Endothelial cell of umbilical vein (primary cell): ENCODE results near the gene ADAMTS19. TPM values are rescaled to one million over a fixed set of nuclear protein-coding genes. Genes with fewer than 3 reads are reported as not detected.

ENCODE experiments used
- BruUV-seq: library from RNA; stranded (reverse); fragments of 400-500 nt; replicated peaks from 2 replicates; lab custom pipeline; 2021; lab: Mats Ljungman, UMichigan
- CTCF ChIA-PET: fragments of 300-600, 350-600 bp; sonication (Branson Sonifier 250); formaldehyde crosslinking; loops from one replicate; lab custom pipeline; 2021; ENCODE audit warnings: antibody characterized with exemption, inconsistent platforms; lab: Charles Lee
- POLR2A ChIA-PET: fragments of 300-600, 350-600 bp; sonication (Branson Sonifier 250); formaldehyde crosslinking; loops from one replicate; lab custom pipeline; 2021; ENCODE audit warnings: antibody characterized with exemption, inconsistent platforms; lab: Charles Lee
- DNase-seq: peaks from one replicate; pipeline ENCODE4 v3.0.0-alpha.2; 2011; ENCODE audit warnings: low read depth, low spot score
- FAIRE-seq: peaks from 2 replicates; lab custom pipeline; 2011; peaks lifted over from hg19 to GRCh38; lab: Jason Lieb, UNC
- H2AFZ ChIP-seq: 2 replicates; pipeline ENCODE4 v1.6.0; 2012; ENCODE audit warnings: low read depth, low read length, control low read depth, inconsistent platforms
- H3K27ac ChIP-seq: 2 replicates; pipeline ENCODE4 v1.5.1; 2011; ENCODE audit warnings: low read depth, mild to moderate bottlenecking, control low read depth, low read length, moderate library complexity; ENCODE audit not compliant: insufficient read depth
- H3K27me3 ChIP-seq, 2 experiments: 2 replicates each; pipeline versions ENCODE4 v1.6.0 to v1.6.1; 2011; ENCODE audit warnings: low read length in 2 of 2, mixed read lengths in 1 of 2; ENCODE audit not compliant: control insufficient read depth in 2 of 2, insufficient read depth in 2 of 2
- H3K36me3 ChIP-seq, 2 experiments: 2 replicates in 1 of 2; 3 replicates in 1 of 2; pipeline ENCODE4 v1.5.1; 2011; ENCODE audit warnings: low read length in 2 of 2, mild to moderate bottlenecking in 1 of 2, moderate library complexity in 1 of 2; ENCODE audit not compliant: control insufficient read depth in 2 of 2, insufficient read depth in 2 of 2; ENCODE audit errors: extremely low read depth in 1 of 2
- H3K4me1 ChIP-seq: 3 replicates; pipeline ENCODE4 v1.5.1; 2011; ENCODE audit warnings: mild to moderate bottlenecking, low read length; ENCODE audit not compliant: control insufficient read depth, insufficient read depth; ENCODE audit errors: extremely low read depth
- H3K4me2 ChIP-seq: 2 replicates; pipeline ENCODE4 v1.6.1; 2011; ENCODE audit warnings: low read length, control low read depth, mixed read lengths; ENCODE audit not compliant: insufficient read depth
- H3K4me3 ChIP-seq, 3 experiments: fragments of 200-600 bp in 1 of 3; sonication (generic), shearing (Covaris generic) in 1 of 3; replicated peaks in 1 of 3; 2 replicates each; pipeline ENCODE4 v1.5.1; 2011 to 2016; ENCODE audit warnings: control low read depth in 3 of 3, low read length in 3 of 3, mild to moderate bottlenecking in 2 of 3, inconsistent platforms in 1 of 3, low read depth in 1 of 3, moderate library complexity in 1 of 3; ENCODE audit not compliant: insufficient read depth in 1 of 3
- H3K79me2 ChIP-seq: 2 replicates; pipeline ENCODE4 v1.6.0; 2012; ENCODE audit warnings: low read length, inconsistent platforms; ENCODE audit not compliant: control insufficient read depth, insufficient read depth
- H3K9ac ChIP-seq: replicated peaks from 2 replicates; pipeline ENCODE3; 2011; ENCODE audit warnings: low read length, control low read depth; ENCODE audit not compliant: insufficient read depth; ENCODE audit errors: extremely low read depth
- H3K9me1 ChIP-seq: replicated peaks from 3 replicates; pipeline ENCODE4 v1.6.0; 2011; ENCODE audit warnings: mild to moderate bottlenecking, low read length; ENCODE audit not compliant: control insufficient read depth, insufficient read depth; ENCODE audit errors: extremely low read depth
- H3K9me3 ChIP-seq: replicated peaks from 2 replicates; pipeline ENCODE4 v1.5.1; 2012; ENCODE audit warnings: low read length, inconsistent platforms; ENCODE audit not compliant: control insufficient read depth, insufficient read depth
- H4K20me1 ChIP-seq: replicated peaks from 2 replicates; pipeline ENCODE3; 2011; ENCODE audit warnings: mild to moderate bottlenecking, low read length; ENCODE audit not compliant: control insufficient read depth, insufficient read depth; ENCODE audit errors: extremely low read depth
- EZH2 ChIP-seq: IDR thresholded peaks from 2 replicates; pipeline ENCODE4 v1.6.1; 2012; ENCODE audit warnings: borderline replicate concordance, low read depth, mild to moderate bottlenecking, moderate library complexity, low read length, inconsistent platforms; ENCODE audit not compliant: severe bottlenecking
- FOS ChIP-seq: IDR thresholded peaks from 2 replicates; pipeline ENCODE4 v1.6.1; 2011; ENCODE audit warnings: mild to moderate bottlenecking, low read length, moderate library complexity, borderline replicate concordance; ENCODE audit not compliant: insufficient read depth
- GATA2 ChIP-seq: IDR thresholded peaks from 2 replicates; pipeline ENCODE4 v1.7.0; 2011; ENCODE audit warnings: low read depth, mild to moderate bottlenecking, moderate library complexity, mixed read lengths, low read length; ENCODE audit not compliant: insufficient read length, insufficient read depth
- JUN ChIP-seq: IDR thresholded peaks from 2 replicates; pipeline ENCODE4 v1.6.1; 2011; ENCODE audit warnings: borderline replicate concordance, low read depth; ENCODE audit not compliant: insufficient read length, insufficient read depth
- MAX ChIP-seq: IDR thresholded peaks from 2 replicates; pipeline ENCODE4 v1.6.1; 2011; ENCODE audit not compliant: insufficient read depth, insufficient read length
- POLR2A ChIP-seq: IDR thresholded peaks from 2 replicates; pipeline ENCODE4 v1.6.1; 2012; ENCODE audit warnings: low read depth, mild to moderate bottlenecking, control low read depth, low read length
- POLR2AphosphoS5 ChIP-seq: IDR thresholded peaks from 2 replicates; pipeline ENCODE4 v1.6.1; 2012; ENCODE audit warnings: low read depth, mild to moderate bottlenecking, control low read depth, low read length, moderate library complexity; ENCODE audit not compliant: insufficient read depth
- dilution Hi-C: fragments of 300-500 bp; cut with MboI; formaldehyde crosslinking; loops from one replicate; pipeline ENCODE4 v1.15.0; 2019; ENCODE audit warnings: low sequenced_read_pairs; ENCODE audit not compliant: extremely low pct_ligation_motif_present
- intact Hi-C: fragments of 100-400 bp; cut with micrococcal nuclease; formaldehyde crosslinking; loops from one replicate; pipeline ENCODE4 v1.10.0; 2022
- polyA plus RNA-seq, 4 experiments: library from polyadenylated mRNA; depleted of rRNA in 3 of 4; stranded (reverse) in 3 of 4; unstranded in 1 of 4; fragments of >200 nt; gene quantifications; 2 replicates each; pipeline versions ENCODE4 v1.2.1 to v1.2.3, GENCODE V29; 2011 to 2012; ENCODE audit warnings: missing spikeins in 1 of 4
- total RNA-seq: library from RNA; stranded (reverse); gene quantifications from 2 replicates; pipeline ENCODE4 v1.2.3, GENCODE V29; 2021

Gene ADAMTS19
- total and polyA plus RNA-seq, 2 donors (not counting 3 experiments of a cell fraction or from before 2014, with no cell fraction given): not detected

- CTCF ChIA-PET: no interaction called here
- intact Hi-C loops: no loop called here
Observed at GRCh38 chr5:129448654-129449053, 11.4 kb upstream of the ADAMTS19 start.

GRCh38 chr5:129454461-129454860 is 5.6 kb upstream of the ADAMTS19 start:
- H3K9me1 ChIP-seq: no peaks in the 10 kb centered on the region
- H2AFZ ChIP-seq: no peak overlapping the region
- H3K79me2 ChIP-seq: no peaks in the 10 kb centered on the region
- TF ChIP-seq POLR2A: no peak
- no peak for TF ChIP-seq GATA2
- TF ChIP-seq JUN: no peak
- TF ChIP-seq FOS: no peak
- no peak for TF ChIP-seq EZH2
- TF ChIP-seq POLR2AphosphoS5: no peak
- TF ChIP-seq MAX: no peak
- no TSS peak for BruUV-seq
- intact Hi-C loops (no loop called here), dilution Hi-C loops (no loop called here)
- H3K36me3 ChIP-seq: no peaks in the 10 kb centered on the region
- no peaks in the 10 kb centered on the region for H3K9me3 ChIP-seq
- H3K27ac ChIP-seq: no peak overlapping the region
- POLR2A ChIA-PET: no interaction called here
- no peak overlapping the region for H3K4me2 ChIP-seq
- no peak overlapping the region for H3K4me3 ChIP-seq
- H4K20me1 ChIP-seq: no peaks in the 10 kb centered on the region
- no peak for DNase-seq
- H3K4me1 ChIP-seq: no peaks in the 10 kb centered on the region
- H3K9ac ChIP-seq: no peak overlapping the region
- CTCF ChIA-PET: no interaction called here
- FAIRE-seq: no peak
- peaks cover 15 to 20% of the 10 kb centered on the region in 2 experiments for H3K27me3 ChIP-seq

More at GRCh38 chr5:129448654-129449053, 11.4 kb upstream of the ADAMTS19 start:
- FAIRE-seq (no peak), DNase-seq (no peak)
- no peak overlapping the region for H3K4me3 ChIP-seq
- TF ChIP-seq EZH2 (no peak), POLR2AphosphoS5 (no peak), POLR2A (no peak)
- H3K36me3 ChIP-seq: no peaks in the 10 kb centered on the region
- no peaks in the 10 kb centered on the region for H3K9me3 ChIP-seq
- no TSS peak for BruUV-seq
- POLR2A ChIA-PET: no interaction called here
- H3K9me1 ChIP-seq: no peaks in the 10 kb centered on the region
- no peaks in the 10 kb centered on the region for H3K27me3 ChIP-seq
- no peaks in the 10 kb centered on the region for H3K4me1 ChIP-seq
- H3K9ac ChIP-seq: no peak overlapping the region
- H3K27ac ChIP-seq: no peak overlapping the region
- no peak overlapping the region for H3K4me2 ChIP-seq
- no peaks in the 10 kb centered on the region for H4K20me1 ChIP-seq
- dilution Hi-C loops: no loop called here
- no peak overlapping the region for H2AFZ ChIP-seq
- H3K79me2 ChIP-seq: no peaks in the 10 kb centered on the region
